ENCODE data around the gene RASA1.

RASA1 gene

GRCh38 chr5:87403899-87404298 is 136.2 kb downstream of the RASA1 start:
- no peak for DNase-seq (ENCODE audit: low read depth)

DNA sequence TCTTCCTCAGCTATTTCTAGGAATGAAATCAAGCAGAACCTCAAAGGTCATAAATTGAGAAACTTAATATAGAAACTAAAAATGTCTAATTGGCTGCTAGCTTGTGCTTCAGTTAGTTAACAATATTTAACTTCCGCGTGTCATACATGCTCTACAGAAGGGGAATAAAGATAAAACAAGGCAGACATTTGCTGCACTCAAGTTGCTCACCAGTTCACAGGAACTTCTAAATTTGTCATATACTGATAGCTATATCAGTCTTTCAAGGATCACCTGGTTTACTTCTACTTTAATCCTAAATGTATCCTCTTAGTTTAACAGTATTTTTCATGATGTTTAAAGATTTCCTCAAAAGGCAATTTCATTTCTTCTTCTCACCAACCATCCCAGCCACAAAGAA is 136.7 kb downstream of the RASA1 start:
- DNase-seq (ENCODE audit: low read depth): no peak

- no peak for DNase-seq (ENCODE audit: low read depth)
Observed at GRCh38 chr5:87405472-87406155, 137.9 kb downstream of the RASA1 start.

DNA sequence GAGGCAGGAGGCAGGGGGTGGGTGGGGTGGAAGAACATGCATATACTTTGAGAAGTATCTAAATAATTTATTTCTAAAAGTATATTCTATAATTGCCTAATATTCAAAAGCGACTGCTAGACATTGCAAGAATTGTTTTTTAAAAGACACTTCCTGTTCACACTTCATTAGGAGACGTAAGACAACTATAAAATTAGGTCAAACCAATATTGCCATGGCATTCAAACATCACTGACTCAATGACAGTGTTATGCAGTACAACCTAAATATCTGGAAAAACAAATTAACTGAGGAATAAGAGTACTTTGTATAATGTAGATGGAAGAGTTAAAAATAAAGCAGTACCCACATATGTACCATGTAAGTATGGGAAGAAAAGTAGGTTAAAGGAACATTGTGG is 140.5 kb downstream of the RASA1 start:
- no peak for DNase-seq (ENCODE audit: low read depth)

DNA sequence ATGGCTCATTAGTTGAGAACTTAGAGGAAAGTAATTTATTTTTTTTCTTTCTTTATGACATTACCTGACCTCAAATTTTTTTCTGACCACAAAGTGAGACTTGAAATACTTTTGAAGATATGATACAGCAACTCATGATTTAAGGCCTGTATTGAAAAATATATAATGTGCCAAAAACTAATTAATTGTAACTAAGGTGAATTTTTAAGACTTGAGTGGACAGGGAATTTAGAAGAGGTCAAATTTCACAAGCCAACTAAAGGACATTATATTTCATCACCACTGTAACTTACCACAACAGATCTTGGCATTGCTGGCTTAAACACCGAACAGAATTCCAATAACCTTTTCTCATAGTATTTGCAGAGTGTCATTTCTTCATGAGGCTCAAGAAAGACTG is 143.2 kb downstream of the RASA1 start:
- peak; percentile 55 for DNase-seq (ENCODE audit: low read depth)

DNA sequence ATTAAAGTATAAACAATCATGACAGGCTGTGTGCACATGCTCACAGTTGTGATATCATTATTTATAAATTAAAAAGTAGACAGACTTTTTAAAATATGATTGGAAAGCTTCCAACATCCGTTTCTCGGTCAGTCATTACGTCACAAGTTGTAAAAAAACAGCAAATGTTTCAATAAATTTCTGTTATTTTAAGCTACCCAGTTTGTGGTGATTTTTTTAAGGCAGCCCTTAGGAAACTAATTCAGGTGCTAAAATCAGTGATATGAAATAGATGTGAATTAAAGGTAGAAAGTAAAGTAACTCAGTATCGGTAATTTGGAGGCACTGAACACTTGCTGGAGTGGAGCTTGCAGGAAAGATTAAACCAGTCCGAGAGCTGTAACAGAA is 143.9 kb downstream of the RASA1 start:
- peak; percentile 29 for DNase-seq (ENCODE audit: low read depth)

GRCh38 chr5:87411973-87412629 is 144.4 kb downstream of the RASA1 start:
- peak; percentile 61 for DNase-seq (ENCODE audit: low read depth)

- DNase-seq (ENCODE audit: low read depth): peak; percentile 99
Observed at GRCh38 chr5:87412630-87413342, 145.1 kb downstream of the RASA1 start, which contains the start of gene CCNH. Gene CCNH (minus strand): TSS chr5:87412930. CDS start chr5:87412794, 136 bp downstream.

DNA sequence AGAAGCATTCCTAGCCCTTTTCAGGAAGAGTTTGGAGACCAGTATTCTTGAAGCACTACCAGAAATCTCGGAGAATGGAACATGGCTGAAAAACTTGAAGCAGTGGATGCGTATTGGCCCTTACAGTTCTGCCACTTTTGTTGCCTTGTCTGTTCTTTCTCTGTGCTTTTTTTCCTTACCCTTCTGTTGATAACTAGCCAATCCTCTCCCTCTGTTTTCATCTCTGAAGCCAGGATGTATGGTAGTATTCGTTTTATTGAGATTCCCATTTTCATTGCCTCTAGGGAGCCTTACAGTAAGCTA is 145.6 kb downstream of the RASA1 start:
- DNase-seq (ENCODE audit: low read depth): peak; percentile 21

DNA sequence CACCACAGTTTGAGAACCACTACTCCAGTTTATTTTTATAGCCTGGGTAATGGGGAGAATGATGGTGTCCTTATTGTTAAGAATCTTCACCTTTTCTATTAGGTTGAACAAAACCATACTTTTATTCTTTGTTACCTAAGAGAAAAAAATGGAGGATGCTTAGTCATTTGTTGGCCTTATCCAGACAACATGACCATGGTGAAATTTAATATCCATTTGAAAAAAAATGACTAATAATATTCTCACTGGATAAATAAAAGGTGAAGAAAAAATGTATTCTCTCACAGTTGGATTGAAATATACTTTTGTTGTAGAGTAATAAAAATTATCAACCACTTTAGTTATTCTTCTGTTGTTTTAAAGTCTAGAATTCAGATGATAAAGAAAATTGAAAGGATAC is 150.8 kb downstream of the RASA1 start:
- DNase-seq (ENCODE audit: low read depth): no peak

- no peak for DNase-seq (ENCODE audit: low read depth)
Observed at GRCh38 chr5:87421307-87421706, 153.6 kb downstream of the RASA1 start.

- DNase-seq (ENCODE audit: low read depth): no peak
Observed at GRCh38 chr5:87423755-87424154, 156.1 kb downstream of the RASA1 start.

DNA sequence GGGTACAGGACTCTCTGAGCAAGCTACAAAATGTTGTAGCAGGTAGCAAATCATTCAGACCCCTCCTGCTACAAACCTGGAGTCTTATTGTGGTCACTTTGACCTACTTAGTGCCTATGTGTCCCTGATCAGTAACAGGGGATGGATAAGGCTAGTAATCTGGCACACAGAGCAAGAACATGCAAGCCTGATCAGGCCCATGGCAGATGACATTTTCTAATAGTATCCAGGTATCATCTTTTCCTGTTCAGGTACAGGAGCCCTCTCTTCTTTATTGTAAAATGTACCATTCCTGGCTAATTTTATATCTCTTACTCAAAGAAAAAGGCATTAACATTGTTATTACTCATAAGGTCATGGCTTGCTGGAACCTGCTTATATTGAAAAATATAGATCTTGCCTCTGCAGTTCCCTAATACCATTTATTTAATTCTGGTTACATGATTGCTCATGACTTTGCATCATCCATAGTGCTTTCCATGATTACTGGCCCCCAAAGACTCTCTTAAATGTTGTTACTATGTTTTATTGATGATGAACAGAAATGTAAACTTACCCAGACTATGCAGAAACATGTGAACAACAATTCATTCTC is 163.3 kb downstream of the RASA1 start:
- no peak for DNase-seq (ENCODE audit: low read depth)

DNA sequence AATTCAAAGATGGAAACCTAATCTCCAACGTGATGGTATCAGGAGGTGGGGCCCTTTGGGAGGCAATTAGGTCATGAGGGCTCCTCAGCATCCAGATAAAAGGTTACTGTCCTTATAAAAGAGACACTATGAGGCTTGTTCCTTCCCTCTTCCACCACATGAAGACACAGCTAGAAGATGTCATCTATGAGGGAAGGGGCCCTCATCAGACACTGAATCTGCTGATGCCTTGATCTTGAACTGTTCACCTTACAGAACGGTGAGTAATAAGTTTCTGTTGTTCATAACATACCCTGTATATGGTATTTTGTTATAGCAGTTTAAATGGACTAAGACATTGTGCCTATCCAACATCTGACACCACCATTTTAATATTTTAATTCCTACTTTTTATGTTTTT is 164.8 kb downstream of the RASA1 start:
- DNase-seq (ENCODE audit: low read depth): no peak

GRCh38 chr5:87433945-87434344 is 166.3 kb downstream of the RASA1 start:
- DNase-seq (ENCODE audit: low read depth): no peak

GRCh38 chr5:87434461-87434860 is 166.8 kb downstream of the RASA1 start:
- DNase-seq (ENCODE audit: low read depth): no peak

DNA sequence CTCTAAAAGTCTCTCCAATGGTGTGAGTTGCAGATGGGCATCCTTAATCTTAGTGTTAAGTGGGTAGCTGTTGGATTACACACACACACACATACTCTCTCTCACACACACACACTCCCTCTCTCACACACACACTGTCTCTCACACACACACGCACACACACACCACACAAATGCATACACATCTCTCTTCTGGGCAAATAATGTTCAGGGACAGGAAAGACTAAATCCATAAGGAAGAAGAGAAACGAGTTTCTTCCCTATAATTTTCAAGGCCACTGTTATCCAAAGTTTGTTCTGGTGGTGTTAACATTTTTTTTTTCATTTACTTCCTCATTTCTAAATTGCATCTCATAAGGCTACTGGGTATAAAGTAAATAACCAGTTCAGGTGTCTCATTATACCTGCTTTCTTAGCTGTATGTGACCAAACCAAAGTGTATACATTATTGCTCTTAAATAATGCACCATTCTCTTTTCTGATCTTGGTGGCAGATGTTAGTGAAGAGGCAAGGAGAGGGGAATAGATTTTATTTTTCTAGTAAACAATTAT is 167.5 kb downstream of the RASA1 start:
- DNase-seq (ENCODE audit: low read depth): no peak

DNA sequence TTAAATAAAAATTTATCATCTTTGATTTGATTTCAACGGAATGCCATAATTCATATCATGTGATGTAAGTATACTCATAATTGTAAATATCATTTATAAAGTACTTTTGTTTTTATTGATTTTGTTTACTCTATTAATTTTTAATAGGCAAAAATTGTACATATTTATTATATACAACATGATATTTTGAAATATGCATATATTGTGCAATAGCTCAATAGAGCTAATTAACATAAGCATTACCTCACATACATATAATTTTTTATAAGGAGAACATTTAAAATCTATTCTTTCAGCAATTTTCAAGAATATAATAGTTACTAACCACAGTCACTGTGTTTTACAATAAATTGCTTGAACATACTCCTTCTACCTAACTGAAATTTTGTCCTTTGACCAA is 170.0 kb downstream of the RASA1 start:
- DNase-seq (ENCODE audit: low read depth): no peak

DNA sequence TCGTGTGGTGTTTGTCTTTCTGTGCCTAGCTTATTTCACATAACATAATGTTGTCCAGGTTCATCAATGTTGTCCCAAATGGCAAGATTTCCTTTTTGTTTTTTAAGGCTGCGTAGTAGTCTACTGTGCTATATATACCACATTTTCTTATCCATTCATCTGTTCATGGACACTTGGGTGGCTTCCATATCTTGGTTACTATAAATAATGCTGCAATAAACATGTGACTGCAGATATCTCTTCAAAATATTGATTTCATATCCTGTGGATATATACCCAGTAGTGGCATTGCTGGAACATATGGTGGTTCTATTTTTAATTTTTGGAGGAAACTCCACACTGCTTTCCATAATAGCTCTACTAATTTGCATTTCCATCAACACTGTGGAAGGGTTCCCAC is 170.5 kb downstream of the RASA1 start:
- DNase-seq (ENCODE audit: low read depth): no peak

Data from ELR (cell line).